GM12891 (cell line): ENCODE measurements around the gene PLA2G2C.

ENCODE experiments used
- DNase-seq: peaks from one replicate; pipeline ENCODE4 v3.0.0; 2011; ENCODE audit warnings: low spot score; ENCODE audit not compliant: insufficient read length
- FAIRE-seq: peaks from 2 replicates; lab custom pipeline; 2011; peaks lifted over from hg19 to GRCh38; lab: Jason Lieb, UNC
- PAX5 ChIP-seq: IDR thresholded peaks from 2 replicates; pipeline ENCODE4 v1.6.1; 2011; ENCODE audit warnings: low read length, moderate library complexity, mild to moderate bottlenecking; ENCODE audit not compliant: insufficient read depth, severe bottlenecking
- POLR2A ChIP-seq: IDR thresholded peaks from 2 replicates; pipeline ENCODE4 v1.6.1; 2011; ENCODE audit warnings: low read depth, low read length, control low read depth
- POLR2AphosphoS5 ChIP-seq: IDR thresholded peaks from 2 replicates; pipeline ENCODE4 v1.6.1; 2011; ENCODE audit warnings: low read depth, low read length, control low read depth
- POU2F2 ChIP-seq: IDR thresholded peaks from 2 replicates; pipeline ENCODE4 v1.6.1; 2011; ENCODE audit warnings: low read depth, mild to moderate bottlenecking, control low read depth, low read length, moderate library complexity
- SPI1 ChIP-seq: IDR thresholded peaks from 2 replicates; pipeline ENCODE4 v1.6.1; 2011; ENCODE audit warnings: low read depth, low read length, control low read depth
- TAF1 ChIP-seq: IDR thresholded peaks from 2 replicates; pipeline ENCODE4 v1.6.1; 2011; ENCODE audit warnings: low read depth, low read length, control low read depth

PLA2G2C gene

DNA sequence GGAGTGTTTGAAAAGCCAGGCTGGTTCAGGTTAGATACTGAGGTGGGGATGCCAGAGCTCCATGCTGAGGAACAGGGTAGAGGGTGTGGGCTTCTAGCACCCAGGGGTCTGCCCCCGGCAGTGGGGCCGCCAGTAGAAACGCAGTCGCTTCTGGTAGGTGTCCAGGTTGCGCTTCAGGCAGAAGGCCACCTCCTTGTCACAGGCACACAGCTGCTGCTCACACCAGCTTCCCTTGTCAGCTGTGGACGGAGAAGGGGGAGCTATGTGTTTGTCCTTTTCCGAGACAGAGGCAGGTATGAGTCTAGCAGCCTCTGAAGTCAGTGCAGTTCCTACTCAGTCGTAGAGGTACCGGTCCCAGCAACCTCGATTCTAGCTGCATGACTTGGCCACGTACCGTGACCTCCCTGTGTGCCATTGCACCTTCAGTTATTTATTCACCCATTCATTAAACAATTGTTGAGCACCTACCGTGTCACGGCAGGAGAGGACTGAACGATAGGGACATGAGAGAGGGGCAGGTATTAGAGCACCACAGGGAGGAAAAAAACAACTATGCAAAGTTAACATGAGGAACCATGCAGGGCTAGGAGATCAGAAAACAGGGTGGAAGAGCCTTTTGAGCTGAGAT is 72.2 kb downstream of the PLA2G2C start:
- DNase-seq (no peak), FAIRE-seq (no peak)
- TF ChIP-seq SPI1 (no peak), PAX5 (no peak), POLR2A (no peak), POU2F2 (no peak), POLR2AphosphoS5 (no peak), TAF1 (no peak)
